Suprapubic skin (tissue), 4 donors: ENCODE measurements around the gene ALDH7A1. TPM values are rescaled to one million over a fixed set of nuclear protein-coding genes. Genes with fewer than 3 reads are reported as not detected.

ENCODE experiments used
- DNase-seq, 2 donors: peaks; one replicate each; pipeline ENCODE4 v3.0.0-alpha.2; 2019; ENCODE audit warnings: low spot score in 2 of 2
- H3K27ac ChIP-seq: fragments of 200-600 bp; sonication (generic); one replicate; pipeline ENCODE4 v1.5.1; 2019
- H3K27me3 ChIP-seq: fragments of 200-600 bp; sonication (generic); one replicate; pipeline ENCODE4 v1.5.1; 2019
- H3K36me3 ChIP-seq: fragments of 200-600 bp; sonication (generic); one replicate; pipeline ENCODE4 v1.5.1; 2019
- H3K4me1 ChIP-seq: fragments of 200-600 bp; sonication (generic); one replicate; pipeline ENCODE4 v1.5.1; 2019
- H3K4me3 ChIP-seq: fragments of 200-600 bp; sonication (generic); one replicate; pipeline ENCODE4 v1.5.1; 2019; ENCODE audit warnings: mild to moderate bottlenecking
- H3K9me3 ChIP-seq: fragments of 200-600 bp; sonication (generic); one replicate; pipeline ENCODE4 v1.5.1; 2019
- CTCF ChIP-seq, 2 donors: fragments of 200-600 bp in 1 of 2; fragments of 450-650 bp in 1 of 2; sonication (generic) in 1 of 2; IDR thresholded peaks; one replicate each; pipeline ENCODE4 v1.5.1; 2016 to 2019; ENCODE audit warnings: antibody characterized with exemption in 2 of 2, mild to moderate bottlenecking in 1 of 2, moderate library complexity in 1 of 2
- EP300 ChIP-seq: sonication (generic); formaldehyde crosslinking; IDR thresholded peaks from one replicate; pipeline ENCODE4 v1.6.1; 2017; ENCODE audit warnings: antibody characterized with exemption
- POLR2A ChIP-seq, 2 donors: fragments of 450-650 bp; IDR thresholded peaks; one replicate each; pipeline ENCODE4 v1.6.1; 2017; ENCODE audit warnings: antibody characterized with exemption in 2 of 2, mild to moderate bottlenecking in 2 of 2, moderate library complexity in 2 of 2
- POLR2AphosphoS5 ChIP-seq, 3 donors: sonication (generic); formaldehyde crosslinking; IDR thresholded peaks; one replicate each; pipeline ENCODE4 v1.6.1; 2017; ENCODE audit warnings: antibody characterized with exemption in 3 of 3
- WGBS: methylation state at CpG from one replicate; pipeline ENCODE4 v1.1.5; 2018; 5-methylcytosine and 5-hydroxymethylcytosine counted together
- total RNA-seq, 4 donors: library from RNA; depleted of rRNA; stranded (reverse); fragments of >200 nt; gene quantifications; one replicate each; pipeline ENCODE4 v1.1.0, GENCODE V29; 2016

ALDH7A1 gene
- total RNA-seq, 4 donors from 2014 or later = 28.5 to 71.2 (median 43.5) TPM

- Histone ChIP-seq H3K4me3 (no peak overlapping the region), H3K9me3 (no peaks in the 10 kb centered on the region), H3K27ac (no peak overlapping the region), H3K36me3 (peaks cover 82% of the 10 kb centered on the region), H3K4me1 (peaks cover 12% of the 10 kb centered on the region), H3K27me3 (no peaks in the 10 kb centered on the region)
- TF ChIP-seq CTCF (IDR thresholded peaks at IDR 0.05) = no peak
- no peak for TF ChIP-seq EP300
- TF ChIP-seq POLR2AphosphoS5 (IDR thresholded peaks at IDR 0.05) = no peak
- TF ChIP-seq POLR2A (IDR thresholded peaks at IDR 0.05) = no peak
- DNase-seq = no peak
- WGBS = 47% methylated on average over 3 of the region's 3 CpGs
These were observed 111.9 kb downstream of the ALDH7A1 start for GRCh38 chr5:126483156-126483555.

DNA sequence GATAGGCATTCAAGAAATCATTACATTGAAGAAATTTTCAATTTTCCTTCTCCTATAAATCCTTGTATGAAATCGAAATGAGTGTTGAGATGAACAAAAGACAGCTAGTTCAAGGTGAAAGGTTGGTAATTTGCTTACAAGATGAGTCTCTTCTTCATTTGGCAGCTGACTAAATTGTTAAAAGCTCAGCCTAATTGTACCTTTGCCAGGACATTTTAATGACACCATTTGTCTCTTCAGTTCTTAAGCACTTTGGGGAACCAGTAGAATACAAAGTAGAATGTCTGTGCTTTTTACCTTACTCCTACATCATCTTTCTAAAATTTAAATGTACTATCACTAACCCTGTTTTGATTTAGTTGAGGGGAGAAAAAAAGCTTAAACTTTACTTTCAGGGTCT lies 112.4 kb downstream of the ALDH7A1 start:
- Histone ChIP-seq H3K27ac (no peak overlapping the region), H3K9me3 (no peaks in the 10 kb centered on the region), H3K4me1 (peaks cover 14% of the 10 kb centered on the region), H3K4me3 (no peak overlapping the region), H3K27me3 (no peaks in the 10 kb centered on the region), H3K36me3 (peaks cover 79% of the 10 kb centered on the region)
- no peak for DNase-seq
- 70% methylated on average over 1 of the region's 1 CpG for WGBS
- TF ChIP-seq POLR2A (IDR thresholded peaks at IDR 0.05) = no peak
- TF ChIP-seq EP300 = no peak
- no peak for TF ChIP-seq CTCF (IDR thresholded peaks at IDR 0.05)
- no peak for TF ChIP-seq POLR2AphosphoS5 (IDR thresholded peaks at IDR 0.05)

DNA sequence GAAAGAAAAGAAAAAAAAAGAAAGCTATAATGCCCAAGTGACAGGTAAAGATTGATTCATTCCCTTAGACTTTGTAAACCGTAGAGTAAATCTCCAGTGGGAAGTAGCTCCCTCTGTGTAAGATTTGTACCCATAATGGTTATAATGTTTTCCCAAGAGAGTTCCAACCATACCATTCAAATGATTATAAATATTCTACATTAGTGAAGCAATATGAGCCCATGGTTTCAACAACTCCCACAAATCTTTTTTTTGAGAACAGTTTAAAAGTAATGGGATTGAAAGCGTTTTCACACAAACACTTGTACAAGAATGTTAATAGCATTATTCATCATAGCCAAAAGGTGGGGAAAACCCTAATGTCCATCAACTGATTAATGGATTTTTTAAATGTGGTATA lies 113.8 kb downstream of the ALDH7A1 start:
- 86% methylated on average over 2 of the region's 2 CpGs for WGBS
- no peaks in the 10 kb centered on the region for H3K27me3 ChIP-seq
- no peak for TF ChIP-seq POLR2A (IDR thresholded peaks at IDR 0.05)
- peaks cover 21% of the 10 kb centered on the region for H3K4me1 ChIP-seq
- no peaks in the 10 kb centered on the region for H3K9me3 ChIP-seq
- H3K27ac ChIP-seq = no peak overlapping the region
- peaks cover 66% of the 10 kb centered on the region for H3K36me3 ChIP-seq
- no peak overlapping the region for H3K4me3 ChIP-seq
- no peak for DNase-seq

Other genes with a start within 250 kb of the ALDH7A1 start
- gene GRAMD2B, start 171.8 kb downstream of the ALDH7A1 start, total RNA-seq = 10 to 100 TPM; 43.9 to 85.0 (median 52.3) TPM
- gene PHAX, start 5.7 kb upstream of the ALDH7A1 start, total RNA-seq = 10 to 100 TPM; 21.8 to 55.2 (median 30.2) TPM
- 10 to 100 TPM; 12.1 to 18.3 (median 14.6) TPM for gene LMNB1, start 181.9 kb upstream of the ALDH7A1 start, total RNA-seq